ENCODE measurements around the gene BABAM2.

BABAM2 gene

GRCh38 chr2:28068527-28068926 is 178.0 kb downstream of the BABAM2 start:
- no peaks in the 10 kb centered on the region for H3K36me3 ChIP-seq (ENCODE audit: control insufficient read depth, insufficient read depth, low read length)
- no peaks in the 10 kb centered on the region for H3K4me1 ChIP-seq (ENCODE audit: control insufficient read depth, insufficient read depth, low read length)
- no peaks in the 10 kb centered on the region for H3K9me3 ChIP-seq (ENCODE audit: control insufficient read depth, insufficient read depth, low read depth, low read length)
- H3K27me3 ChIP-seq (ENCODE audit: control insufficient read depth, insufficient read depth, low read length) = no peaks in the 10 kb centered on the region
- no peak overlapping the region for H3K9ac ChIP-seq (ENCODE audit: low read length)
- H3K4me3 ChIP-seq (ENCODE audit: low read depth, low read length) = no peak overlapping the region
- H3K27ac ChIP-seq (ENCODE audit: low read depth, low read length) = no peak overlapping the region

- Histone ChIP-seq H3K9ac (ENCODE audit: low read length) (no peak overlapping the region), H3K4me1 (ENCODE audit: control insufficient read depth, insufficient read depth, low read length) (no peaks in the 10 kb centered on the region), H3K27ac (ENCODE audit: low read depth, low read length) (no peak overlapping the region), H3K36me3 (ENCODE audit: control insufficient read depth, insufficient read depth, low read length) (no peaks in the 10 kb centered on the region), H3K9me3 (ENCODE audit: control insufficient read depth, insufficient read depth, low read depth, low read length) (no peaks in the 10 kb centered on the region), H3K27me3 (ENCODE audit: control insufficient read depth, insufficient read depth, low read length) (no peaks in the 10 kb centered on the region), H3K4me3 (ENCODE audit: low read depth, low read length) (no peak overlapping the region)
Observed at GRCh38 chr2:28071221-28071620, 180.7 kb downstream of the BABAM2 start.

GRCh38 chr2:28074137-28074536 is 183.6 kb downstream of the BABAM2 start:
- Histone ChIP-seq H3K4me3 (ENCODE audit: low read depth, low read length) (no peak overlapping the region), H3K27me3 (ENCODE audit: control insufficient read depth, insufficient read depth, low read length) (no peaks in the 10 kb centered on the region), H3K36me3 (ENCODE audit: control insufficient read depth, insufficient read depth, low read length) (no peaks in the 10 kb centered on the region), H3K9me3 (ENCODE audit: control insufficient read depth, insufficient read depth, low read depth, low read length) (no peaks in the 10 kb centered on the region), H3K27ac (ENCODE audit: low read depth, low read length) (no peak overlapping the region), H3K9ac (ENCODE audit: low read length) (no peak overlapping the region), H3K4me1 (ENCODE audit: control insufficient read depth, insufficient read depth, low read length) (no peaks in the 10 kb centered on the region)

- Histone ChIP-seq H3K27me3 (ENCODE audit: control insufficient read depth, insufficient read depth, low read length) (no peaks in the 10 kb centered on the region), H3K9ac (ENCODE audit: low read length) (no peak overlapping the region), H3K9me3 (ENCODE audit: control insufficient read depth, insufficient read depth, low read depth, low read length) (no peaks in the 10 kb centered on the region), H3K4me3 (ENCODE audit: low read depth, low read length) (no peak overlapping the region), H3K27ac (ENCODE audit: low read depth, low read length) (no peak overlapping the region), H3K36me3 (ENCODE audit: control insufficient read depth, insufficient read depth, low read length) (no peaks in the 10 kb centered on the region), H3K4me1 (ENCODE audit: control insufficient read depth, insufficient read depth, low read length) (peaks cover 5% of the 10 kb centered on the region; the same call in 1 of the 2 replicates)
Observed at GRCh38 chr2:28080911-28081310, 190.4 kb downstream of the BABAM2 start.

GRCh38 chr2:28082131-28082530 is 191.6 kb downstream of the BABAM2 start:
- Histone ChIP-seq H3K4me3 (ENCODE audit: low read depth, low read length) (no peak overlapping the region), H3K36me3 (ENCODE audit: control insufficient read depth, insufficient read depth, low read length) (no peaks in the 10 kb centered on the region), H3K9ac (ENCODE audit: low read length) (no peak overlapping the region), H3K9me3 (ENCODE audit: control insufficient read depth, insufficient read depth, low read depth, low read length) (no peaks in the 10 kb centered on the region), H3K27me3 (ENCODE audit: control insufficient read depth, insufficient read depth, low read length) (no peaks in the 10 kb centered on the region), H3K4me1 (ENCODE audit: control insufficient read depth, insufficient read depth, low read length) (peaks cover 5% of the 10 kb centered on the region; the same call in 1 of the 2 replicates), H3K27ac (ENCODE audit: low read depth, low read length) (no peak overlapping the region)

GRCh38 chr2:28083476-28083875 is 192.9 kb downstream of the BABAM2 start:
- Histone ChIP-seq H3K27ac (ENCODE audit: low read depth, low read length) (no peak overlapping the region), H3K4me1 (ENCODE audit: control insufficient read depth, insufficient read depth, low read length) (peaks cover 5% of the 10 kb centered on the region; the same call in 1 of the 2 replicates), H3K4me3 (ENCODE audit: low read depth, low read length) (no peak overlapping the region)

GRCh38 chr2:28084564-28084963 is 194.0 kb downstream of the BABAM2 start:
- Histone ChIP-seq H3K36me3 (ENCODE audit: control insufficient read depth, insufficient read depth, low read length) (no peaks in the 10 kb centered on the region), H3K27me3 (ENCODE audit: control insufficient read depth, insufficient read depth, low read length) (no peaks in the 10 kb centered on the region), H3K4me1 (ENCODE audit: control insufficient read depth, insufficient read depth, low read length) (peaks cover 5% of the 10 kb centered on the region; the same call in 1 of the 2 replicates), H3K9ac (ENCODE audit: low read length) (no peak overlapping the region), H3K4me3 (ENCODE audit: low read depth, low read length) (no peak overlapping the region), H3K9me3 (ENCODE audit: control insufficient read depth, insufficient read depth, low read depth, low read length) (no peaks in the 10 kb centered on the region), H3K27ac (ENCODE audit: low read depth, low read length) (no peak overlapping the region)

More at GRCh38 chr2:28083476-28083875, 192.9 kb downstream of the BABAM2 start:
- Histone ChIP-seq H3K27me3 (ENCODE audit: control insufficient read depth, insufficient read depth, low read length) (no peaks in the 10 kb centered on the region), H3K36me3 (ENCODE audit: control insufficient read depth, insufficient read depth, low read length) (no peaks in the 10 kb centered on the region), H3K9ac (ENCODE audit: low read length) (no peak overlapping the region), H3K9me3 (ENCODE audit: control insufficient read depth, insufficient read depth, low read depth, low read length) (no peaks in the 10 kb centered on the region)

GRCh38 chr2:28085201-28085600 is 194.7 kb downstream of the BABAM2 start:
- Histone ChIP-seq H3K4me1 (ENCODE audit: control insufficient read depth, insufficient read depth, low read length) (peaks cover 5% of the 10 kb centered on the region; the same call in 1 of the 2 replicates), H3K4me3 (ENCODE audit: low read depth, low read length) (no peak overlapping the region), H3K27ac (ENCODE audit: low read depth, low read length) (no peak overlapping the region), H3K27me3 (ENCODE audit: control insufficient read depth, insufficient read depth, low read length) (no peaks in the 10 kb centered on the region), H3K36me3 (ENCODE audit: control insufficient read depth, insufficient read depth, low read length) (no peaks in the 10 kb centered on the region), H3K9me3 (ENCODE audit: control insufficient read depth, insufficient read depth, low read depth, low read length) (no peaks in the 10 kb centered on the region), H3K9ac (ENCODE audit: low read length) (no peak overlapping the region)

GRCh38 chr2:28086611-28087010 is 196.1 kb downstream of the BABAM2 start:
- Histone ChIP-seq H3K9ac (ENCODE audit: low read length) (no peak overlapping the region), H3K27ac (ENCODE audit: low read depth, low read length) (no peak overlapping the region)

GRCh38 chr2:28088970-28089369 is 198.4 kb downstream of the BABAM2 start:
- Histone ChIP-seq H3K4me1 (ENCODE audit: control insufficient read depth, insufficient read depth, low read length) (no peaks in the 10 kb centered on the region), H3K9me3 (ENCODE audit: control insufficient read depth, insufficient read depth, low read depth, low read length) (no peaks in the 10 kb centered on the region), H3K36me3 (ENCODE audit: control insufficient read depth, insufficient read depth, low read length) (no peaks in the 10 kb centered on the region), H3K9ac (ENCODE audit: low read length) (no peak overlapping the region), H3K27me3 (ENCODE audit: control insufficient read depth, insufficient read depth, low read length) (no peaks in the 10 kb centered on the region), H3K4me3 (ENCODE audit: low read depth, low read length) (no peak overlapping the region), H3K27ac (ENCODE audit: low read depth, low read length) (no peak overlapping the region)

More at GRCh38 chr2:28086611-28087010, 196.1 kb downstream of the BABAM2 start:
- Histone ChIP-seq H3K9me3 (ENCODE audit: control insufficient read depth, insufficient read depth, low read depth, low read length) (no peaks in the 10 kb centered on the region), H3K4me3 (ENCODE audit: low read depth, low read length) (no peak overlapping the region), H3K4me1 (ENCODE audit: control insufficient read depth, insufficient read depth, low read length) (no peaks in the 10 kb centered on the region), H3K36me3 (ENCODE audit: control insufficient read depth, insufficient read depth, low read length) (no peaks in the 10 kb centered on the region), H3K27me3 (ENCODE audit: control insufficient read depth, insufficient read depth, low read length) (no peaks in the 10 kb centered on the region)

GRCh38 chr2:28089486-28089885 is 199.0 kb downstream of the BABAM2 start:
- no peak overlapping the region for H3K27ac ChIP-seq (ENCODE audit: low read depth, low read length)
- no peaks in the 10 kb centered on the region for H3K9me3 ChIP-seq (ENCODE audit: control insufficient read depth, insufficient read depth, low read depth, low read length)
- H3K4me3 ChIP-seq (ENCODE audit: low read depth, low read length) = no peak overlapping the region
- no peaks in the 10 kb centered on the region for H3K4me1 ChIP-seq (ENCODE audit: control insufficient read depth, insufficient read depth, low read length)
- H3K36me3 ChIP-seq (ENCODE audit: control insufficient read depth, insufficient read depth, low read length) = no peaks in the 10 kb centered on the region
- H3K9ac ChIP-seq (ENCODE audit: low read length) = no peak overlapping the region
- no peaks in the 10 kb centered on the region for H3K27me3 ChIP-seq (ENCODE audit: control insufficient read depth, insufficient read depth, low read length)

GRCh38 chr2:28093308-28093707 is 202.8 kb downstream of the BABAM2 start:
- H3K9me3 ChIP-seq (ENCODE audit: control insufficient read depth, insufficient read depth, low read depth, low read length) = no peaks in the 10 kb centered on the region
- no peaks in the 10 kb centered on the region for H3K27me3 ChIP-seq (ENCODE audit: control insufficient read depth, insufficient read depth, low read length)
- no peak overlapping the region for H3K9ac ChIP-seq (ENCODE audit: low read length)
- H3K36me3 ChIP-seq (ENCODE audit: control insufficient read depth, insufficient read depth, low read length) = no peaks in the 10 kb centered on the region
- no peak overlapping the region for H3K4me3 ChIP-seq (ENCODE audit: low read depth, low read length)
- no peak overlapping the region for H3K27ac ChIP-seq (ENCODE audit: low read depth, low read length)
- no peaks in the 10 kb centered on the region for H3K4me1 ChIP-seq (ENCODE audit: control insufficient read depth, insufficient read depth, low read length)

Data from HUES6 (cell line).